KOPT-K1 (cell line): ENCODE results near the gene L2HGDH.
A peak's percentile ranks its signal among the peaks of the same experiment; 100 is the strongest.
"Not testable (repeated sequence)": the region's sequence is repeated elsewhere in the genome, so short reads cannot be mapped to it uniquely, and the experiment has no call there.

Experiments
- H3K27ac ChIP-seq: fragments of 200-600 bp; sonication (generic); 2 replicates; pipeline ENCODE4 v1.5.1; 2016; ENCODE audit warnings: antibody characterized with exemption, mild to moderate bottlenecking, low read depth, low read length; ENCODE audit not compliant: poor library complexity, severe bottlenecking
- H3K36me3 ChIP-seq: fragments of 200-600 bp; sonication (generic); 2 replicates; pipeline ENCODE4 v1.5.1; 2017; ENCODE audit warnings: antibody characterized with exemption, mild to moderate bottlenecking, low read length, moderate library complexity; ENCODE audit not compliant: insufficient read depth
- H3K9me3 ChIP-seq: fragments of 200-600 bp; sonication (generic); 2 replicates; pipeline ENCODE4 v1.5.1; 2017; ENCODE audit warnings: antibody characterized with exemption, low read length, mild to moderate bottlenecking; ENCODE audit not compliant: insufficient read depth, poor library complexity, severe bottlenecking

Gene L2HGDH

GRCh38 chr14:50320283-50320682 lies 8.3 kb upstream of the L2HGDH start:
- Histone ChIP-seq H3K9me3 (no peaks in the 10 kb centered on the region), H3K27ac (no peak overlapping the region), H3K36me3 (peaks cover 27% of the 10 kb centered on the region)

GRCh38 chr14:50319721-50320120 lies 7.7 kb upstream of the L2HGDH start:
- Histone ChIP-seq H3K27ac (no peak overlapping the region), H3K36me3 (peaks cover 22% of the 10 kb centered on the region), H3K9me3 (no peaks in the 10 kb centered on the region)

GRCh38 chr14:50319293-50319692 lies 7.3 kb upstream of the L2HGDH start:
- H3K27ac ChIP-seq, result no peak overlapping the region
- peaks cover 22% of the 10 kb centered on the region for H3K36me3 ChIP-seq

GRCh38 chr14:50318031-50318626 lies 6.1 kb upstream of the L2HGDH start:
- H3K27ac ChIP-seq, result no peak overlapping the region
- peaks cover 16% of the 10 kb centered on the region for H3K36me3 ChIP-seq
- peaks cover 13% of the 10 kb centered on the region for H3K9me3 ChIP-seq

More at GRCh38 chr14:50319293-50319692, 7.3 kb upstream of the L2HGDH start:
- peaks cover 4% of the 10 kb centered on the region for H3K9me3 ChIP-seq

GRCh38 chr14:50314098-50314497 lies 2.1 kb upstream of the L2HGDH start:
- peaks cover 13% of the 10 kb centered on the region for H3K9me3 ChIP-seq
- H3K36me3 ChIP-seq, H3K27ac ChIP-seq: not testable (repeated sequence)

GRCh38 chr14:50312734-50313054 lies 665 bp upstream of the L2HGDH start:
- peak overlapping the region; percentile 79 for H3K27ac ChIP-seq
- H3K9me3 ChIP-seq, result peaks cover 13% of the 10 kb centered on the region
- peaks cover 9% of the 10 kb centered on the region for H3K36me3 ChIP-seq

GRCh38 chr14:50311337-50311971 lies 575 bp downstream of the L2HGDH start:
- Histone ChIP-seq H3K27ac (peak overlapping the region; percentile 79), H3K9me3 (peaks cover 13% of the 10 kb centered on the region), H3K36me3 (peaks cover 9% of the 10 kb centered on the region)

GRCh38 chr14:50310445-50310844 lies 1.6 kb downstream of the L2HGDH start:
- peaks cover 9% of the 10 kb centered on the region for H3K36me3 ChIP-seq
- H3K9me3 ChIP-seq, result peaks cover 13% of the 10 kb centered on the region
- H3K27ac ChIP-seq, result no peak overlapping the region

- H3K36me3 ChIP-seq, result no peaks in the 10 kb centered on the region
- peaks cover 1% of the 10 kb centered on the region for H3K9me3 ChIP-seq
- no peak overlapping the region for H3K27ac ChIP-seq
These were observed 3.6 kb downstream of the L2HGDH start for GRCh38 chr14:50308363-50308915.

GRCh38 chr14:50303744-50304471 lies 8.1 kb downstream of the L2HGDH start:
- Histone ChIP-seq H3K9me3 (no peaks in the 10 kb centered on the region), H3K27ac (no peak overlapping the region), H3K36me3 (peaks cover 14% of the 10 kb centered on the region)

GRCh38 chr14:50301914-50302313 lies 10.1 kb downstream of the L2HGDH start:
- Histone ChIP-seq H3K36me3 (peaks cover 14% of the 10 kb centered on the region), H3K9me3 (no peaks in the 10 kb centered on the region), H3K27ac (no peak overlapping the region)

- H3K27ac ChIP-seq, result no peak overlapping the region
- H3K36me3 ChIP-seq, result peaks cover 14% of the 10 kb centered on the region
- no peaks in the 10 kb centered on the region for H3K9me3 ChIP-seq
These were observed 12.4 kb downstream of the L2HGDH start for GRCh38 chr14:50299585-50299984.

- Histone ChIP-seq H3K9me3 (peaks cover 14% of the 10 kb centered on the region), H3K36me3 (peaks cover 27% of the 10 kb centered on the region), H3K27ac (no peak overlapping the region)
These were observed 21.7 kb downstream of the L2HGDH start for GRCh38 chr14:50290306-50290705.

GRCh38 chr14:50288146-50288545 lies 23.9 kb downstream of the L2HGDH start:
- no peak overlapping the region for H3K27ac ChIP-seq
- peaks cover 14% of the 10 kb centered on the region for H3K9me3 ChIP-seq
- H3K36me3 ChIP-seq, result peaks cover 20% of the 10 kb centered on the region

GRCh38 chr14:50285861-50286260 lies 26.2 kb downstream of the L2HGDH start:
- no peak overlapping the region for H3K27ac ChIP-seq
- H3K9me3 ChIP-seq, result no peaks in the 10 kb centered on the region
- peaks cover 13% of the 10 kb centered on the region; the same call in 1 of the 2 replicates for H3K36me3 ChIP-seq
